IPS-20b (cell line): Measurements from ENCODE around the gene GALNT10.

Experiments
- H3K27ac ChIP-seq: one replicate; pipeline ENCODE4 v1.5.1; 2013; ENCODE audit warnings: low read length
- H3K27me3 ChIP-seq: 2 replicates; pipeline ENCODE4 v1.6.1; 2013; ENCODE audit warnings: mild to moderate bottlenecking, low read length, inconsistent platforms; ENCODE audit not compliant: insufficient read depth
- H3K36me3 ChIP-seq: 2 replicates; pipeline ENCODE4 v1.6.1; 2013; ENCODE audit warnings: low read depth, mild to moderate bottlenecking, inconsistent platforms, low read length, moderate library complexity; ENCODE audit not compliant: insufficient read depth
- H3K4me1 ChIP-seq: 2 replicates; pipeline ENCODE4 v1.6.1; 2013; ENCODE audit warnings: mild to moderate bottlenecking, control low read depth, inconsistent platforms, low read length, moderate library complexity; ENCODE audit not compliant: insufficient read depth
- H3K4me3 ChIP-seq: 2 replicates; pipeline ENCODE4 v1.5.1; 2013; ENCODE audit warnings: mild to moderate bottlenecking, low read length, inconsistent platforms
- H3K9ac ChIP-seq: 2 replicates; pipeline ENCODE4 v1.6.1; 2013; ENCODE audit warnings: low read depth, mild to moderate bottlenecking, inconsistent platforms, low read length, moderate library complexity
- H3K9me3 ChIP-seq: 2 replicates; pipeline ENCODE4 v1.6.1; 2013; ENCODE audit warnings: mild to moderate bottlenecking, low read depth, low read length, inconsistent platforms; ENCODE audit not compliant: insufficient read depth

The GALNT10 gene

DNA sequence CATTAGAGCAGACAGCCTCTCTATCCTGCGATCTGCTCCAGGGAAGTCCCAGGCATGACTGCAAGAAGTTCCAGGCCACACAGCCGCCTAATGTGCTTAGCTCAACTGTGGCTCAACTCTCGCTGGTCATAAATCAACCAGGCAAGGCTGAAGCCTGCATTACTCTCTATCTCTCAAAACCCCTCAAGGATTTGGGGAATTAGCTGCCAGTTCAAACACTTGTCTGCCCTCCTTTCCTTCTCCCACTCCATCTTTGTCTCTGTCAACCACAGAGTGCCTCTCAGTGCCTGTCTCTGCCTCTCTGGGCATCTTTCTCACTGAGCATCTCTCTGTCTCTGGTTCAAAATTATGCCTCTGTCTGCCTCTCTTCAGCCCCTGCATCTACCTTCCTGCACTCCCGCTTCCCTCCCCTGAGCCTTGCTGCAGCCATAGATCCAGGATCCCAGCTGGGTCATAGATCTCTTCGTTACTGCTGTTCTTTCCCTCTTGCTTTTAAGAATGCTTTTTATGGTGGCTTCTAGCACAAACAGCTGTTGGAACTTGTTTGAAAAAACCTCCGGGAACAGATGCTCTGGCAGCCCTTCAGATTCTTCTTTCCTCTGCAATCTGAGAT lies 27.9 kb upstream of the GALNT10 start:
- H3K4me3 ChIP-seq: no peak overlapping the region
- H3K4me1 ChIP-seq: peaks cover 18% of the 10 kb centered on the region; the same call in 1 of the 2 replicates
- H3K9me3 ChIP-seq: no peaks in the 10 kb centered on the region
- H3K9ac ChIP-seq: no peak overlapping the region
- H3K36me3 ChIP-seq: no peaks in the 10 kb centered on the region
- H3K27ac ChIP-seq: no peak overlapping the region
- no peaks in the 10 kb centered on the region for H3K27me3 ChIP-seq

GRCh38 chr5:154163327-154164248 lies 26.9 kb upstream of the GALNT10 start:
- Histone ChIP-seq H3K27me3 (no peaks in the 10 kb centered on the region), H3K36me3 (no peaks in the 10 kb centered on the region), H3K9me3 (no peaks in the 10 kb centered on the region), H3K4me3 (no peak overlapping the region), H3K4me1 (peaks cover 22% of the 10 kb centered on the region; the same call in 1 of the 2 replicates), H3K27ac (no peak overlapping the region), H3K9ac (no peak overlapping the region)

- Histone ChIP-seq H3K4me3 (no peak overlapping the region), H3K27ac (no peak overlapping the region), H3K36me3 (no peaks in the 10 kb centered on the region), H3K9ac (no peak overlapping the region), H3K4me1 (peaks cover 22% of the 10 kb centered on the region; the same call in 1 of the 2 replicates), H3K27me3 (no peaks in the 10 kb centered on the region), H3K9me3 (no peaks in the 10 kb centered on the region)
Observed at GRCh38 chr5:154164249-154164581, 26.3 kb upstream of the GALNT10 start.

GRCh38 chr5:154165886-154166285 lies 24.6 kb upstream of the GALNT10 start:
- Histone ChIP-seq H3K36me3 (no peaks in the 10 kb centered on the region), H3K9ac (no peak overlapping the region), H3K27ac (no peak overlapping the region), H3K9me3 (no peaks in the 10 kb centered on the region), H3K4me1 (peaks cover 22% of the 10 kb centered on the region; the same call in 1 of the 2 replicates), H3K27me3 (no peaks in the 10 kb centered on the region), H3K4me3 (no peak overlapping the region)

DNA sequence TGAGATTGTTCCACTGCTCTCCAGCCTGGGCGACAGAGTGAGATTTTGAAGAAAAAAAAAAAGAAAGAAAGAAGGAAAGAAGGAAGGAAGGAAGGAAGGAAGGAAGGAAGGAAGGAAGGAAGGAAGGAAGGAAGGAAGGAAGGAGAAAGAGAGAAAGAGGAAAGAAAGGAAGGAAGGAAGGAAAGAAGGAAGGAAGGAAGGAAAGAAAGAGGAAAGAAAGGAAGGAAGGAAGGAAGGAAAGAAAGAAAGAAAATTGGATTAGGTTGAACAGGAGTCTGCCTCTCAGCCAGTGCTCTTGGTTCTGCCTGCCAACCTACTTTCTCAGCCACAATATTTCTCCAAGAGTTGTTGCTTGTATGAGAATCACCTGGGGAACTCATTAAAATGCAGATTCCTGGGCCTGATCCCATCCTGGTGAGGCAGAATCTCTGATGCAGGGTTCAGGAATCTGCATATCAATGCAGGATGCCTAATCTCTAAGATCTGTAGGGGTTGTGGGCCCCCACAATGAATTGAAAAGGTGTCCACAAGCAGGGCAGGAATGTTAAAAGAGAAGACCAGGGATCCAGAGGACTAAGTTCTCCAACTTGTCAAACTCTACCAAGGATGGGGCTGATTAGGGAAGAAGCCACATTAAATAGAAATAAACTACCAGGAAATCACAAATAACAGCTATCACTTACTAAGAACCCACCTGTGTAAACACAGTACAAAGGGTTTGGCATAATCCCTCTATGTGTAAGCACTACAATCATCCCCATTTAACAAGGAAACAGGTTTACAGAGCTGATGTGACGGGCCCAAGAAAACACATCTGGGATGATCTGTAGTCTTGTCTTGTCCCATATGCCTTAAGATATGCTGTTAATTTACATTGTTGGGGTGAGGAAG lies 23.4 kb upstream of the GALNT10 start:
- H3K9me3 ChIP-seq: no peaks in the 10 kb centered on the region
- H3K27me3 ChIP-seq: no peaks in the 10 kb centered on the region
- H3K27ac ChIP-seq: no peak overlapping the region
- H3K4me1 ChIP-seq: peaks cover 28% of the 10 kb centered on the region; the same call in 1 of the 2 replicates
- peak overlapping the region; percentile 20; the same call in 1 of the 2 replicates for H3K4me3 ChIP-seq
- H3K9ac ChIP-seq: no peak overlapping the region
- H3K36me3 ChIP-seq: no peaks in the 10 kb centered on the region

- H3K9me3 ChIP-seq: no peaks in the 10 kb centered on the region
- H3K4me3 ChIP-seq: no peak overlapping the region
- no peaks in the 10 kb centered on the region for H3K27me3 ChIP-seq
- H3K9ac ChIP-seq: no peak overlapping the region; the same call in 1 of the 2 replicates
- H3K36me3 ChIP-seq: no peaks in the 10 kb centered on the region
- peaks cover 28% of the 10 kb centered on the region; the same call in 1 of the 2 replicates for H3K4me1 ChIP-seq
- H3K27ac ChIP-seq: no peak overlapping the region
Observed at GRCh38 chr5:154168395-154168794, 22.1 kb upstream of the GALNT10 start.

DNA sequence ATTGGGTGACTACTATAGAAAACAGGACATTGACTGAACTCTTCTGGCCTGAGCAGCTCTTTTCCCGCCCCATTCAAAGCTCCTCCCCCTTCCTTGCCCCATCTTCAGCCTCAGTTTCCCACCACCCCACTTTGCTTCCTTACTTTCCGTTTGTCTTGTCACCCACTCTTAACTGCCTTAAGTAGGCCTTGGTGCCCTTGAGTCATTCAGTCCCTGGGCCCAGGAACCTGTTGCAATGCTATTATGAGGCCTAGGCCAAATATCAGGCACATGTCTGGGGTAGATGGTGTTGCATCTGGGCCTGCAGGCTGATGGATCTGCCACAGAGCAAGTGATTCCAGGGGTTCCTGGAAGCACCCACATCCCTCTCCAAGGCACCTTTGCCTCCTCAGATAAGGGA lies 17.7 kb upstream of the GALNT10 start:
- peaks cover 8% of the 10 kb centered on the region; the same call in 1 of the 2 replicates for H3K4me1 ChIP-seq
- H3K9me3 ChIP-seq: no peaks in the 10 kb centered on the region
- H3K27me3 ChIP-seq: no peaks in the 10 kb centered on the region
- H3K36me3 ChIP-seq: no peaks in the 10 kb centered on the region
- H3K4me3 ChIP-seq: no peak overlapping the region
- H3K27ac ChIP-seq: no peak overlapping the region
- H3K9ac ChIP-seq: no peak overlapping the region

GRCh38 chr5:154174091-154174490 lies 16.4 kb upstream of the GALNT10 start:
- Histone ChIP-seq H3K36me3 (no peaks in the 10 kb centered on the region), H3K4me3 (no peak overlapping the region), H3K27me3 (no peaks in the 10 kb centered on the region), H3K4me1 (peaks cover 6% of the 10 kb centered on the region; the same call in 1 of the 2 replicates), H3K27ac (no peak overlapping the region), H3K9me3 (no peaks in the 10 kb centered on the region), H3K9ac (no peak overlapping the region)

- Histone ChIP-seq H3K27me3 (no peaks in the 10 kb centered on the region), H3K4me3 (no peak overlapping the region), H3K27ac (no peak overlapping the region), H3K9ac (no peak overlapping the region), H3K36me3 (no peaks in the 10 kb centered on the region), H3K4me1 (peaks cover 6% of the 10 kb centered on the region; the same call in 1 of the 2 replicates), H3K9me3 (no peaks in the 10 kb centered on the region)
Observed at GRCh38 chr5:154176181-154176580, 14.4 kb upstream of the GALNT10 start.

GRCh38 chr5:154178661-154179060 lies 11.9 kb upstream of the GALNT10 start:
- no peak overlapping the region for H3K27ac ChIP-seq
- H3K4me1 ChIP-seq: no peaks in the 10 kb centered on the region
- no peaks in the 10 kb centered on the region for H3K36me3 ChIP-seq
- H3K4me3 ChIP-seq: no peak overlapping the region
- no peaks in the 10 kb centered on the region for H3K27me3 ChIP-seq
- no peak overlapping the region for H3K9ac ChIP-seq
- no peaks in the 10 kb centered on the region for H3K9me3 ChIP-seq
